ENCODE results near the gene COQ2. TPM values are rescaled to one million over a fixed set of nuclear protein-coding genes. Genes with fewer than 3 reads are reported as not detected.

Gene COQ2
- total and polyA plus RNA-seq, 2 experiments from 2014 or later: 21.1 to 25.3 TPM

- Mint-ChIP-seq H3K27ac (no peak overlapping the region), H3K4me3 (no peak overlapping the region), H3K27me3 (ENCODE audit: insufficient read depth, low read depth, poor library complexity) (peaks cover 4% of the 10 kb centered on the region), H3K9me3 (peaks cover 5% of the 10 kb centered on the region; the same call in 2 of the 3 replicates), H3K4me1 (peaks cover 13% of the 10 kb centered on the region; the same call in 2 of the 3 replicates), H3K36me3 (ENCODE audit: low read depth) (no peaks in the 10 kb centered on the region)
- no peak for DNase-seq (ENCODE audit: low spot score)
- Histone ChIP-seq H3K27ac (ENCODE audit: low read depth) (no peak overlapping the region), H3K4me3 (no peak overlapping the region), H3K4me2 (no peak overlapping the region), H3K4me1 (ENCODE audit: insufficient read depth) (peaks cover 3% of the 10 kb centered on the region; the same call in 1 of the 2 replicates), H3K36me3 (ENCODE audit: insufficient read depth) (no peaks in the 10 kb centered on the region), H3K79me2 (replicated peaks; ENCODE audit: insufficient read depth) (no peaks in the 10 kb centered on the region), H3K9me2 (ENCODE audit: insufficient read depth) (no peaks in the 10 kb centered on the region), H4K20me1 (replicated peaks; ENCODE audit: insufficient read depth) (no peaks in the 10 kb centered on the region; the same call in 1 of the 2 replicates), H3F3A (replicated peaks; ENCODE audit: low read depth) (no peaks in the 10 kb centered on the region), H2AFZ (no peak overlapping the region), H3K27me3 (ENCODE audit: insufficient read depth) (no peaks in the 10 kb centered on the region)
- no peak for ATAC-seq
- TF ChIP-seq STAT1 (IDR thresholded peaks at IDR 0.05; ENCODE audit: unreplicated experiment) (no peak), REST (IDR thresholded peaks at IDR 0.05; ENCODE audit: unreplicated experiment) (no peak), ZNF114 (CRISPR knock-in tag; IDR thresholded peaks at IDR 0.05) (no peak), ZNF462 (CRISPR knock-in tag; IDR thresholded peaks at IDR 0.05) (no peak), CREB1 (CRISPR knock-in tag; IDR thresholded peaks at IDR 0.05; ENCODE audit: low read depth) (no peak), ZNF331 (CRISPR knock-in tag; IDR thresholded peaks at IDR 0.05; ENCODE audit: low read depth) (no peak), EZH2 (IDR thresholded peaks at IDR 0.05; ENCODE audit: low read depth, unreplicated experiment) (no peak), JUNB (IDR thresholded peaks at IDR 0.05; ENCODE audit: unreplicated experiment) (no peak), EZH2phosphoT487 (IDR thresholded peaks at IDR 0.05; ENCODE audit: unreplicated experiment) (no peak), POLR2AphosphoS5 (IDR thresholded peaks at IDR 0.05; ENCODE audit: low read depth) (no peak), NANOG (IDR thresholded peaks at IDR 0.05; ENCODE audit: borderline replicate concordance) (no peak)
- TF ChIP-seq, protein P1, sequence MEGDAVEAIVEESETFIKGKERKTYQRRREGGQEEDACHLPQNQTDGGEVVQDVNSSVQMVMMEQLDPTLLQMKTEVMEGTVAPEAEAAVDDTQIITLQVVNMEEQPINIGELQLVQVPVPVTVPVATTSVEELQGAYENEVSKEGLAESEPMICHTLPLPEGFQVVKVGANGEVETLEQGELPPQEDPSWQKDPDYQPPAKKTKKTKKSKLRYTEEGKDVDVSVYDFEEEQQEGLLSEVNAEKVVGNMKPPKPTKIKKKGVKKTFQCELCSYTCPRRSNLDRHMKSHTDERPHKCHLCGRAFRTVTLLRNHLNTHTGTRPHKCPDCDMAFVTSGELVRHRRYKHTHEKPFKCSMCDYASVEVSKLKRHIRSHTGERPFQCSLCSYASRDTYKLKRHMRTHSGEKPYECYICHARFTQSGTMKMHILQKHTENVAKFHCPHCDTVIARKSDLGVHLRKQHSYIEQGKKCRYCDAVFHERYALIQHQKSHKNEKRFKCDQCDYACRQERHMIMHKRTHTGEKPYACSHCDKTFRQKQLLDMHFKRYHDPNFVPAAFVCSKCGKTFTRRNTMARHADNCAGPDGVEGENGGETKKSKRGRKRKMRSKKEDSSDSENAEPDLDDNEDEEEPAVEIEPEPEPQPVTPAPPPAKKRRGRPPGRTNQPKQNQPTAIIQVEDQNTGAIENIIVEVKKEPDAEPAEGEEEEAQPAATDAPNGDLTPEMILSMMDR (conservative IDR thresholded peaks at IDR 0.05; ENCODE audit: low read depth in 2 of 2): no peak
- TF ChIP-seq, protein P2, sequence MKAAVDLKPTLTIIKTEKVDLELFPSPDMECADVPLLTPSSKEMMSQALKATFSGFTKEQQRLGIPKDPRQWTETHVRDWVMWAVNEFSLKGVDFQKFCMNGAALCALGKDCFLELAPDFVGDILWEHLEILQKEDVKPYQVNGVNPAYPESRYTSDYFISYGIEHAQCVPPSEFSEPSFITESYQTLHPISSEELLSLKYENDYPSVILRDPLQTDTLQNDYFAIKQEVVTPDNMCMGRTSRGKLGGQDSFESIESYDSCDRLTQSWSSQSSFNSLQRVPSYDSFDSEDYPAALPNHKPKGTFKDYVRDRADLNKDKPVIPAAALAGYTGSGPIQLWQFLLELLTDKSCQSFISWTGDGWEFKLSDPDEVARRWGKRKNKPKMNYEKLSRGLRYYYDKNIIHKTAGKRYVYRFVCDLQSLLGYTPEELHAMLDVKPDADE (IDR thresholded peaks at IDR 0.05): no peak
These were observed 67.5 kb downstream of the COQ2 start for GRCh38 chr4:83216959-83217683.
